Colonic mucosa (tissue), 4 donors: ENCODE measurements around the gene KCNMB4. TPM values are rescaled to one million over a fixed set of nuclear protein-coding genes. Genes with fewer than 3 reads are reported as not detected.

Source experiments
- DNase-seq: peaks from one replicate; pipeline ENCODE4 v3.0.0-alpha.2; 2020
- H3K27ac ChIP-seq: fragments of 200-600 bp; one replicate; pipeline ENCODE4 v1.8.0; 2021
- H3K27me3 ChIP-seq: fragments of 200-600 bp; one replicate; pipeline ENCODE4 v1.8.0; 2021
- H3K36me3 ChIP-seq: fragments of 200-600 bp; one replicate; pipeline ENCODE4 v1.8.0; 2021
- H3K4me1 ChIP-seq: fragments of 200-600 bp; one replicate; pipeline ENCODE4 v1.8.0; 2021; ENCODE audit warnings: mild to moderate bottlenecking
- H3K4me3 ChIP-seq: fragments of 200-600 bp; one replicate; pipeline ENCODE4 v1.8.0; 2021
- H3K9ac ChIP-seq, 2 donors: one replicate each; pipeline ENCODE4 v1.7.0; 2013; ENCODE audit warnings: control low read depth in 2 of 2, low read depth in 2 of 2, low read length in 2 of 2
- H3K9me3 ChIP-seq: fragments of 200-600 bp; one replicate; pipeline ENCODE4 v1.8.0; 2021
- CTCF ChIP-seq: fragments of 200-600 bp; IDR thresholded peaks from one replicate; pipeline ENCODE4 v1.8.0; 2022; ENCODE audit warnings: antibody characterized with exemption, mild to moderate bottlenecking
- intact Hi-C: fragments of 100-400 bp; cut with DNase I; formaldehyde crosslinking; loops from one replicate; pipeline ENCODE4 v1.14.1; 2022
- total RNA-seq, 2 donors: library from RNA; stranded (reverse); fragmentation: NEBNext Ultra II Directional in 1 of 2; extraction: Animal tissue kit (Norgen Biotek cat#: 25700) in 1 of 2; gene quantifications; one replicate each; pipeline ENCODE4 v1.2.1, GENCODE V29; 2021
- donor health status: healthy.
- donor health status: DM: no; HTN: no; CAD: no.
- donor health status: DM: no; HTN: no; CAD: no.

Gene KCNMB4
- total RNA-seq, 2 donors from 2014 or later, result 0.35 to 1.3 TPM

- Histone ChIP-seq H3K9me3 (no peaks in the 10 kb centered on the region), H3K27me3 (no peaks in the 10 kb centered on the region), H3K36me3 (no peaks in the 10 kb centered on the region), H3K27ac (no peak overlapping the region), H3K4me1 (no peaks in the 10 kb centered on the region), H3K4me3 (no peak overlapping the region), H3K9ac (no peak overlapping the region)
- no peak for TF ChIP-seq CTCF
- DNase-seq, result no peak
- intact Hi-C loops, result no loop called here
Observed at GRCh38 chr12:70393787-70394499, 27.9 kb downstream of the KCNMB4 start.

- intact Hi-C loops, result no loop called here
- no peak overlapping the region for H3K9ac ChIP-seq
- H3K4me1 ChIP-seq, result no peaks in the 10 kb centered on the region
- H3K4me3 ChIP-seq, result no peak overlapping the region
- H3K27me3 ChIP-seq, result no peaks in the 10 kb centered on the region
- H3K27ac ChIP-seq, result no peak overlapping the region
- no peaks in the 10 kb centered on the region for H3K9me3 ChIP-seq
- no peaks in the 10 kb centered on the region for H3K36me3 ChIP-seq
- no peak for TF ChIP-seq CTCF
- DNase-seq, result no peak
Observed at GRCh38 chr12:70398002-70398401, 31.9 kb downstream of the KCNMB4 start.

- Histone ChIP-seq H3K4me3 (no peak overlapping the region), H3K9ac (no peak overlapping the region), H3K4me1 (no peaks in the 10 kb centered on the region), H3K36me3 (no peaks in the 10 kb centered on the region), H3K27me3 (no peaks in the 10 kb centered on the region), H3K9me3 (no peaks in the 10 kb centered on the region), H3K27ac (no peak overlapping the region)
- DNase-seq, result no peak
- TF ChIP-seq CTCF, result no peak
- intact Hi-C loops, result no loop called here
Observed at GRCh38 chr12:70398862-70399261, 32.8 kb downstream of the KCNMB4 start.

GRCh38 chr12:70399311-70399710 lies 33.2 kb downstream of the KCNMB4 start:
- H3K27ac ChIP-seq, result no peak overlapping the region
- intact Hi-C loops, result no loop called here
- no peak overlapping the region for H3K9ac ChIP-seq
- DNase-seq, result no peak
- no peaks in the 10 kb centered on the region for H3K9me3 ChIP-seq
- no peak overlapping the region for H3K4me3 ChIP-seq
- H3K36me3 ChIP-seq, result no peaks in the 10 kb centered on the region
- no peaks in the 10 kb centered on the region for H3K4me1 ChIP-seq
- no peak for TF ChIP-seq CTCF
- H3K27me3 ChIP-seq, result no peaks in the 10 kb centered on the region

GRCh38 chr12:70400124-70400523 lies 34.0 kb downstream of the KCNMB4 start:
- H3K9ac ChIP-seq, result no peak overlapping the region
- no peak for DNase-seq
- no peaks in the 10 kb centered on the region for H3K4me1 ChIP-seq
- no peak overlapping the region for H3K27ac ChIP-seq
- intact Hi-C loops, result no loop called here
- no peaks in the 10 kb centered on the region for H3K27me3 ChIP-seq
- H3K9me3 ChIP-seq, result no peaks in the 10 kb centered on the region
- no peaks in the 10 kb centered on the region for H3K36me3 ChIP-seq
- TF ChIP-seq CTCF, result no peak
- H3K4me3 ChIP-seq, result no peak overlapping the region
